Measurements from ENCODE around the gene NFIB. TPM values are rescaled to one million over a fixed set of nuclear protein-coding genes. Genes with fewer than 3 reads are reported as not detected.

NFIB gene
- total RNA-seq, 2 donors from 2014 or later, result 47.0 to 65.9 TPM

DNA sequence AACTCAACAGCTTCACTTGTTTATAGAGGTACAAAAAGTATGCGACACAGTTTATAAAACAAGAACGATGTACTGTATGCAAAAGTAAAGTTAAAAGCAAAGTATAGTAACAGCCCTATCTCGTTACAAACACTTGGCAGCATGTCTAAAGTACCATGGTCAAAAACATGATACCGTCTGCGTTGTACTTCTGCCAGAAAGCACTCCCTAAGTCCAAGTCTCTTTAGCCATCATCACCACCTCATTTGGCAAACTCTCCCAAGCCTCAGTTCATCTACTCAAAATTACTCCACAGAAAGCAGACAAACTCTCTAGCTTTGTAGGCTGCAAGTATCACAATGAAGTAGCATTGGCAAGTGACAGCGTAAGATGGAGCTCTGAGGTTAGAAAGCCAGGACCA lies 73.4 kb downstream of the NFIB start:
- H3K4me1 ChIP-seq, result peaks cover 52% of the 10 kb centered on the region
- DNase-seq, result no peak

DNA sequence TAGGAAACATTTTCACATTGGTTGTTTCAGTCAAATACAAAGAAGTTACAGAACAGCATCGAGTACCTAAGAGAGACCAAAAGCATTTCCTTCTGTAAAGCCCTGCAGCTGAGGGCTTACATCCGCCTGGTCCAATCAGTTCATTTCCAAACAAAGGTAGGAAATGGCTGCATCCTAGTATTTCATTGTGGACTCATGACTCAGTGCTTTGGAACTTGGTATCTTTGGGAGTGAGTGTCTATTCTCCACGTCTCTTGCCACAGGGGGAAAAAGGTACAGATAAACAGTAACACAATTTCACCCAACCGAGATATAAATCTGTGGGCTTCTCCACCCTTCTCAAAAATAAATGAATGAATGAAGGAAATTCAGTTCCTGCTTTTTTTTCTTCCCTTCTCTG lies 75.4 kb downstream of the NFIB start:
- DNase-seq (no peak), ATAC-seq (peak; percentile 45)
- WGBS, 2 donors, result 56 to 59% methylated on average over 4 of the region's 4 CpGs
- no peak for TF ChIP-seq POLR2A (IDR thresholded peaks at IDR 0.05)
- TF ChIP-seq, protein P1, sequence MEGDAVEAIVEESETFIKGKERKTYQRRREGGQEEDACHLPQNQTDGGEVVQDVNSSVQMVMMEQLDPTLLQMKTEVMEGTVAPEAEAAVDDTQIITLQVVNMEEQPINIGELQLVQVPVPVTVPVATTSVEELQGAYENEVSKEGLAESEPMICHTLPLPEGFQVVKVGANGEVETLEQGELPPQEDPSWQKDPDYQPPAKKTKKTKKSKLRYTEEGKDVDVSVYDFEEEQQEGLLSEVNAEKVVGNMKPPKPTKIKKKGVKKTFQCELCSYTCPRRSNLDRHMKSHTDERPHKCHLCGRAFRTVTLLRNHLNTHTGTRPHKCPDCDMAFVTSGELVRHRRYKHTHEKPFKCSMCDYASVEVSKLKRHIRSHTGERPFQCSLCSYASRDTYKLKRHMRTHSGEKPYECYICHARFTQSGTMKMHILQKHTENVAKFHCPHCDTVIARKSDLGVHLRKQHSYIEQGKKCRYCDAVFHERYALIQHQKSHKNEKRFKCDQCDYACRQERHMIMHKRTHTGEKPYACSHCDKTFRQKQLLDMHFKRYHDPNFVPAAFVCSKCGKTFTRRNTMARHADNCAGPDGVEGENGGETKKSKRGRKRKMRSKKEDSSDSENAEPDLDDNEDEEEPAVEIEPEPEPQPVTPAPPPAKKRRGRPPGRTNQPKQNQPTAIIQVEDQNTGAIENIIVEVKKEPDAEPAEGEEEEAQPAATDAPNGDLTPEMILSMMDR (IDR thresholded peaks at IDR 0.05), result no peak
- intact Hi-C loops (cut with DNase I), result no loop called here
- Histone ChIP-seq H3K27ac (peak overlapping the region in 1 of 4 donors; percentile 19), H3K4me1 (peaks cover 60% of the 10 kb centered on the region), H3K36me3 (replicated peaks in 1 of 2; ENCODE audit: insufficient read depth in 1 of 2, low read depth in 2 of 2) (peaks cover 0 to 2% of the 10 kb centered on the region in 2 donors), H3K9me3 (no peaks in the 10 kb centered on the region), H3K27me3 (no peaks in the 10 kb centered on the region), H3K4me3 (no peak overlapping the region)

More for the DNA sequence above, 73.4 kb downstream of the NFIB start:
- TF ChIP-seq, protein P1 (IDR thresholded peaks at IDR 0.05), result no peak
- no peak for TF ChIP-seq POLR2A (IDR thresholded peaks at IDR 0.05)
- H3K36me3 ChIP-seq (replicated peaks in 1 of 2; ENCODE audit: insufficient read depth in 1 of 2, low read depth in 2 of 2), result peaks cover 0 to 5% of the 10 kb centered on the region in 2 donors
- no peaks in the 10 kb centered on the region for H3K9me3 ChIP-seq
- ATAC-seq, result peak; percentile 17
- no peaks in the 10 kb centered on the region for H3K27me3 ChIP-seq
- no peak overlapping the region for H3K4me3 ChIP-seq
- peak overlapping the region in 1 of 4 donors; percentile 45 for H3K27ac ChIP-seq
- intact Hi-C loops (cut with DNase I), result no loop called here
- WGBS, 2 donors, result 24 to 27% methylated on average over 6 of the region's 6 CpGs

DNA sequence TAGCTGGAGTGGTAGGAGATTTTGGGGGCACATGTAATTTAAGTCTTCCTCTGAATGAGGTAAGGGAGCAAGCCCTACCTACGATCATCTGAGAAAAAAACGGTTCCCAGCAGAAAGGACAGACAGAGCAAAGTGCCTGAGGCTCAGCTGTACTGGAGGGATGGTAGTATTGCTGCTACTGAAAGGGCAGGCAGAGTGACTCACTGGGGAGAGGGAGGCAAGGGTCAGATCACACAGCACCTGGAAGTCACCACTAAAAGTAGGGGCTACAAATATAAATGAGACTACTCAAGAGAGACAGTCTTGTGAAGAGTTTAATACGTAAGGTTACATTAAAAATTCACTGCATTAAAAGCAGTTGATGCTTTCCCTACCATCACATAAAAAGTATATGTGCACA lies 75.9 kb downstream of the NFIB start:
- H3K9me3 ChIP-seq, result no peaks in the 10 kb centered on the region
- H3K36me3 ChIP-seq (replicated peaks in 1 of 2; ENCODE audit: insufficient read depth in 1 of 2, low read depth in 2 of 2), result no peaks in the 10 kb centered on the region
- no peak for ATAC-seq
- H3K4me1 ChIP-seq, result peaks cover 60% of the 10 kb centered on the region
- intact Hi-C loops (cut with DNase I), result no loop called here
- no peak overlapping the region for H3K4me3 ChIP-seq
- TF ChIP-seq POLR2A (IDR thresholded peaks at IDR 0.05), result no peak
- TF ChIP-seq, protein P1 (IDR thresholded peaks at IDR 0.05), result no peak
- H3K27ac ChIP-seq, result peak overlapping the region in 2 of 4 donors; percentile 40 to 49
- no peak for DNase-seq
- 64 to 78% methylated on average over 3 of the region's 3 CpGs for WGBS, 2 donors
- H3K27me3 ChIP-seq, result no peaks in the 10 kb centered on the region

DNA sequence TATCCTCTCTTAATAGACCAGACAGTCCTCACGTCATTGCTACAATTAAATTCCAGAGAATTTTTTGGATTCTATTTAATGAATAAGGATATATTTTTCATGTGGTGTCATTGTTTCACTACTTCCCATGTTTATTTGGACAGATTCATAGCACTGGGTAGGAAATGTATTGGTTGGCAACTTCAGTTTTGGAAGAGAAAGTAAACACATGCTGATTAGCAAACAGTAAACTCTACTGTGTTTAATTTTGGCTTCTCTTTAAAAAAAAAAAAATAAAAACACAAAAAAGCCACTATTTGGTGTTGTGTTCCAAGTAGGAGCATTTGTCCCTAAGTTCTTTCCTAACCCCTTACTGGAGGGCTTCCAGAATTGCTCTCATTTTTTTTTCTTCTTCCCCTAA lies 77.3 kb downstream of the NFIB start:
- H3K4me3 ChIP-seq, result no peak overlapping the region
- ATAC-seq, result no peak
- H3K4me1 ChIP-seq, result peaks cover 49% of the 10 kb centered on the region
- no peaks in the 10 kb centered on the region for H3K27me3 ChIP-seq
- no peaks in the 10 kb centered on the region for H3K36me3 ChIP-seq (replicated peaks in 1 of 2; ENCODE audit: insufficient read depth in 1 of 2, low read depth in 2 of 2)
- TF ChIP-seq, protein P1 (IDR thresholded peaks at IDR 0.05), result no peak
- TF ChIP-seq POLR2A (IDR thresholded peaks at IDR 0.05), result no peak
- H3K9me3 ChIP-seq, result no peaks in the 10 kb centered on the region
- intact Hi-C loops (cut with DNase I), result no loop called here
- peak overlapping the region in 1 of 4 donors; percentile 2 for H3K27ac ChIP-seq
- no peak for DNase-seq
- 41 to 63% methylated on average over 1 of the region's 1 CpG for WGBS, 2 donors

DNA sequence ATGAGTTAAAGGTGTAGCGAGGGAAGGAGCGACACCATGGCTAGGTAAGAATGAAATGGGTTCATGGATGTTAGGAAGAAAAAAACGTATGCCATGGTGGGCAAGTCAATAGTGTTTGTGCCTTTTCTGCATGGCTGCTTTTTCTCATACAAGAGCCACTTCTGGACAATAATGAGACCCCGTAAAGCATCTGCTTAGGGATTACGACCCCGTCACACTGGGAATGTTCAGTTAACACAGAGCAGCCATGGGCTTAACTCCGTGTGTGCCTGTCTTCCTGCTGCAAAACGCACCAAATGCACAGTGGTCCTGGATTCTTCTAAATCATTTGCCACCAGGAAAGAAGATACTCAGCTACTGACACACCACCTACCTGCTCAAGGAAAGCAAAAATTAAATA lies 81.8 kb downstream of the NFIB start:
- DNase-seq (no peak), ATAC-seq (no peak)
- no peaks in the 10 kb centered on the region for H3K36me3 ChIP-seq (replicated peaks in 1 of 2; ENCODE audit: insufficient read depth in 1 of 2, low read depth in 2 of 2)
- peaks cover 23% of the 10 kb centered on the region for H3K4me1 ChIP-seq
- TF ChIP-seq, protein P1 (IDR thresholded peaks at IDR 0.05), result no peak
- no peak for TF ChIP-seq POLR2A (IDR thresholded peaks at IDR 0.05)
- 86 to 87% methylated on average over 8 of the region's 8 CpGs for WGBS, 2 donors
- H3K9me3 ChIP-seq, result no peaks in the 10 kb centered on the region
- no peak overlapping the region for H3K27ac ChIP-seq
- intact Hi-C loops (cut with DNase I), result no loop called here
- H3K27me3 ChIP-seq, result no peaks in the 10 kb centered on the region
- no peak overlapping the region for H3K4me3 ChIP-seq

All from body of pancreas (tissue), 4 donors.